Activated CD4-positive, alpha-beta memory T cell treated with anti-CD3 and anti-CD28 coated beads for 36 hours (primary cell): ENCODE measurements around the gene BIRC2. TPM values are rescaled to one million over a fixed set of nuclear protein-coding genes. Genes with fewer than 3 reads are reported as not detected.

Experiments used
- CTCF ChIA-PET: fragments of 350-600 bp; sonication (Branson Sonifier 250); formaldehyde crosslinking; loops from one replicate; lab custom pipeline; 2021; ENCODE audit warnings: antibody characterized with exemption, inconsistent platforms; lab: Charles Lee
- POLR2A ChIA-PET: fragments of 350-600 bp; sonication (Branson Sonifier 250); formaldehyde crosslinking; loops from one replicate; lab custom pipeline; 2021; ENCODE audit warnings: antibody characterized with exemption; lab: Charles Lee
- DNase-seq: peaks from one replicate; pipeline ENCODE4 v3.0.0-alpha.2; 2020
- H3K27ac Mint-ChIP-seq: one replicate; pipeline ENCODE4 v1.8.0; 2021; ENCODE audit warnings: mixed read lengths
- H3K27me3 Mint-ChIP-seq: one replicate; pipeline ENCODE4 v1.8.0; 2021; ENCODE audit warnings: mixed read lengths
- H3K36me3 Mint-ChIP-seq: one replicate; pipeline ENCODE4 v1.8.0; 2021; ENCODE audit warnings: mixed read lengths
- H3K4me1 Mint-ChIP-seq: one replicate; pipeline ENCODE4 v1.8.0; 2021; ENCODE audit warnings: low read depth, mixed read lengths
- H3K4me3 Mint-ChIP-seq: one replicate; pipeline ENCODE4 v1.8.0; 2021; ENCODE audit warnings: mild to moderate bottlenecking, mixed read lengths
- H3K9me3 Mint-ChIP-seq: one replicate; pipeline ENCODE4 v1.8.0; 2021; ENCODE audit warnings: mixed read lengths
- intact Hi-C: fragments of 100-400 bp; cut with micrococcal nuclease; formaldehyde crosslinking; loops from one replicate; pipeline ENCODE4 v1.15.1; 2023
- total RNA-seq, 2 experiments: library from RNA; stranded (reverse); gene quantifications; one replicate each; pipeline ENCODE4 v1.2.3, GENCODE V29; 2021

Gene BIRC2
- total RNA-seq, 2 experiments from 2014 or later = 33.7 to 34.3 TPM

DNA sequence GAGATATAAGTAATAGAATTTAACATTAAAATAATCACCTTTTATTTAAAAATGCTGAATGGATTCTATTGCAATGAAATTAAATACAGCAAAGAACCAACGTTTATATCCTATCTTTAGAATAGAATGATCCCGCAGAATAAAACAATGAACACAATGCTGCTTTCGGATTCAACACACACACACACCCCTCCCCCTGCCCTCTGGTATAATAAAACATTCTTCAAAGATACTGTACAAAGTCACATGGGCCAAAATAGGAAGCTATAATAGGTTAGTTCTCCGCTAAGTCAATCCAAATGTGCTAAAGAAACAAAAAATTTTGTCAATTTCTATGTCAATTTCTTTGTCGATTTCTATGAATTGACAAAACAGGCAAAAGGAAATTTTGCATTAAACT is 58.5 kb downstream of the BIRC2 start:
- no peak overlapping the region for H3K4me3 Mint-ChIP-seq
- ChIA-PET CTCF (no interaction called here), POLR2A (no interaction called here)
- peaks cover 38% of the 10 kb centered on the region for H3K36me3 Mint-ChIP-seq
- no peak overlapping the region for H3K27ac Mint-ChIP-seq
- no peak for DNase-seq
- peaks cover 72% of the 10 kb centered on the region for H3K4me1 Mint-ChIP-seq
- no peaks in the 10 kb centered on the region for H3K9me3 Mint-ChIP-seq
- intact Hi-C loops = no loop called here
- no peaks in the 10 kb centered on the region for H3K27me3 Mint-ChIP-seq

DNA sequence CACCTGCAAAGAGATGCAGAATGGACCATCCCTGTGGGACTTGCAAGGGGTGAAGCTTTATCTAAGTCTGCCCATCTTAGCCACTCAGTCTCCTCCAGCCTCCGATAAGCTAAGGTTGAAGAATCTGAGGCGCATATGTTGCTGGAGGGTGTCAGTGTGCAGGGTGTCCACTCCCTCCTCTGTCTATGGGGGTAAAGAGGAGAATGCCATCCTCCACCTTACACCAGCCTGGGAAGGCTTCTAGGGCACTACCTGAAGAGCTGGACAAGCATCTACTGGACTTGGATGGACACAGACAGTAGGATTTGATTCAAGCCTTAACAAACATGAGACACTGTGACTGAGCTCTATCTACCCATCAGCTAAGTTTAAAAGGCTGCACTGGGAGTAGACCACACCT is 59.1 kb downstream of the BIRC2 start:
- CTCF ChIA-PET = interaction anchor here (0.5 to 1.9 kb wide), 6 partner anchors 16 to 388 kb away, joined by 3 to 13 read pairs (median 6); no protein-coding TSS in a partner anchor
- no peak for DNase-seq
- intact Hi-C loops = no loop called here
- POLR2A ChIA-PET = interaction anchor here (1.0 kb wide), 1 partner anchor 46 kb away, joined by 4 read pairs; no protein-coding TSS in a partner anchor
- Mint-ChIP-seq H3K27me3 (no peaks in the 10 kb centered on the region), H3K4me3 (no peak overlapping the region), H3K36me3 (peaks cover 34% of the 10 kb centered on the region), H3K9me3 (no peaks in the 10 kb centered on the region), H3K4me1 (peaks cover 75% of the 10 kb centered on the region), H3K27ac (no peak overlapping the region)

DNA sequence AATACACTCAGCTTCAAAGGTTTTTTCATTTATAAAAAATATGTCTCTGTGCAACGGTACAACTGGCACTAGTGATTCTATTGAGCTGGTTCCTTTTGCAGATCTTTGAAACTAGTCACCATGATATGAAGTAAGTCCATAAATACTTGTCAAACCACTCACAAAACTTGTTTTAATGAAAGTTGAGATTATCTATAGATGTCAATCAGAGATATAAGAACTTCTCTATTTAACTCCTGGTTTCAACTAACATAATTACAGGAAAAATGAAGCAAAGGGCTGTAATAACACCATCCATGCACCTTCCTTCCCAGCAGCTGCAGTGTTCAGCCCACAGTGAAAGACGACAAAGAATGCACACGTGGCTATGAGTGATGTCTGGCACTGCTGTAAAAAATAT is 60.9 kb downstream of the BIRC2 start:
- ChIA-PET CTCF (interaction anchor here (0.9 to 1.5 kb wide), 4 partner anchors 11 to 88 kb away, joined by 3 to 7 read pairs (median 3); no protein-coding TSS in a partner anchor), POLR2A (no interaction called here)
- H3K4me3 Mint-ChIP-seq = no peak overlapping the region
- H3K27ac Mint-ChIP-seq = no peak overlapping the region
- no peak for DNase-seq
- H3K4me1 Mint-ChIP-seq = peaks cover 71% of the 10 kb centered on the region
- intact Hi-C loops = no loop called here
- H3K9me3 Mint-ChIP-seq = no peaks in the 10 kb centered on the region
- H3K27me3 Mint-ChIP-seq = no peaks in the 10 kb centered on the region
- peaks cover 19% of the 10 kb centered on the region for H3K36me3 Mint-ChIP-seq

DNA sequence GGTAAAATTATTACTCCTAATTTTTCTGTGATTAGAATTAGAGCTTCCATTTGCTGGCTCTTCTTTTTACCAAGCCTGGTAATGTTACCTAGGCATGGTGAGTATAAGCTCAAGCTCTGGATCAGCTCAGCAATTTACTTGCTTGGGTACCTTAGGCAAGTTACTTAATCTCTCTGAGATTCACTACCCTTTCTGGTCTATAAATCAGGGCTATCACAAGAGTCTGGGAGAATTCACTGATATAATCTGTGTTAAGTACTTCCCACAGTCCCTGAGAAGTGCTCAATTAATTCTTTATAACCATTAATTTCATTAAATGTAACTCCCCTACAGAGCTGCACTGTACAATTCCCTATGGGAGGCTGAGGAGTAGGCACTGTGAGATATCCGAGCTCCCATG is 61.3 kb downstream of the BIRC2 start:
- intact Hi-C loops = no loop called here
- ChIA-PET POLR2A (no interaction called here), CTCF (interaction anchor here (0.9 to 1.2 kb wide), 3 partner anchors 11 to 18 kb away, joined by 3 read pairs; no protein-coding TSS in a partner anchor)
- H3K4me3 Mint-ChIP-seq = no peak overlapping the region
- no peak overlapping the region for H3K27ac Mint-ChIP-seq
- no peak for DNase-seq
- no peaks in the 10 kb centered on the region for H3K27me3 Mint-ChIP-seq
- peaks cover 72% of the 10 kb centered on the region for H3K4me1 Mint-ChIP-seq
- no peaks in the 10 kb centered on the region for H3K9me3 Mint-ChIP-seq
- peaks cover 19% of the 10 kb centered on the region for H3K36me3 Mint-ChIP-seq

DNA sequence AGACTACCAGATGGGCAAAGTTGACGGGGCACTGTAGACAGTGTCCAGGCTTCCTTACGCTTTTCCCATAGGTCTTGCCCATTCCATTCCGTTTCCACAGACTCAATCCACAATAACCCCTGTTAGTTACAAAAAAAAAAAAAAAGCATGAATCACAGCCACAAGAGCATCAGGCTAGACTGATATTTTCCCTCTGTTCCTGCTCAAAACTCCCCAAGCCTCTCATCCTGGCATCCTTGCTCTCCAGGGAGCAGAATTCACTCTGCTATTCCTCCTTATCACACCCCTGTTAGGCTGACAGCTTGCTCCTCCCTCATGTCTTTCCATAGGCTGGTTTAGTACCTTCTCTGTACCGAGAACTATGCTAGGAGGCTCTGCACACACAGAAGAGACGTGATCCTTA is 63.4 kb downstream of the BIRC2 start:
- ChIA-PET CTCF (no interaction called here), POLR2A (no interaction called here)
- DNase-seq = no peak
- Mint-ChIP-seq H3K27ac (peak overlapping the region; percentile 5), H3K9me3 (no peaks in the 10 kb centered on the region), H3K36me3 (peaks cover 15% of the 10 kb centered on the region), H3K4me1 (peaks cover 80% of the 10 kb centered on the region), H3K27me3 (no peaks in the 10 kb centered on the region), H3K4me3 (no peak overlapping the region)
- intact Hi-C loops = no loop called here

DNA sequence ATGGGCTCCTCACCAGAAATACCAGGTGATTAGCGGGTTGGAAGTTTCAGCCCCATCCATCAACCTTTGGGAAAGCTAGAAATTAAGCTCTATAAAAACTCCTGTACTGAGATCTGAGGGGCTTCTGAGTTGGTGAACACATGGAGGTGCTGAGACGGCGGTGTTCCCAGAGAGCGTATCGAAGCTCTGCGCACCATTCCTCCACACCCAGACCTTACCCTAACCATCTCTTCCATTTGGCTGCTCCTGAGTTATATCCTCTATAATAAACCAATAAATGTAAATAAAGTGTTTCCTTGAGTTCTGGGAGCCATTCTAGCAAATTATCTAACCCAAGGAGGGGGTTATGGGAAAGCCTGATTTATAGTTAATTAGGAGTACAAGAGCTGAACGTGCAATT is 64.1 kb downstream of the BIRC2 start:
- Mint-ChIP-seq H3K27ac (no peak overlapping the region), H3K36me3 (peaks cover 10% of the 10 kb centered on the region), H3K4me3 (no peak overlapping the region), H3K4me1 (peaks cover 79% of the 10 kb centered on the region), H3K9me3 (no peaks in the 10 kb centered on the region), H3K27me3 (no peaks in the 10 kb centered on the region)
- intact Hi-C loops = no loop called here
- no peak for DNase-seq
- POLR2A ChIA-PET = no interaction called here
- CTCF ChIA-PET = interaction anchor here (1.5 kb wide), 1 partner anchor 85 kb away, joined by 4 read pairs; no protein-coding TSS in a partner anchor

DNA sequence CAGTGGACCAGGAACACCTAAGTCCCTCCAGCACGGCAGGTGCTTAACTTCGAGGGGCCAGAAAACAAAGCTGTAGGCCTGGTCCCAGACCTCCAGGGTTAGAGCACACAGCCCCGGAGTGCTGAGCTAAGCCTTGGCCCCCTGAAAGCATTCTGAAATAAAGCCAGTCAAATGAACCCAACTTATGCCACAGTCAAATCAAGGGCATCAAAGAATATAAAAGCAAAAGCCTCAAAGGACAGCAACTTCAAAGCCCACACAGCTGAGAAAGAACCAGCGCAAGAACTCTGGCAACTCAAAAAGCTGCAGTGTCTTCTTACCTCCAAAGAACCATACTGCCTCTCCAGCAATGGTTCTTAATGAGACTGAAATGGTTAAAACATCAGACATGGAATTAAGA is 66.5 kb downstream of the BIRC2 start:
- H3K9me3 Mint-ChIP-seq = peaks cover 9% of the 10 kb centered on the region
- H3K27me3 Mint-ChIP-seq = no peaks in the 10 kb centered on the region
- peaks cover 79% of the 10 kb centered on the region for H3K4me1 Mint-ChIP-seq
- no peak overlapping the region for H3K4me3 Mint-ChIP-seq
- POLR2A ChIA-PET = interaction anchor here (1.3 kb wide), 1 partner anchor 36 kb away, joined by 4 read pairs; no protein-coding TSS in a partner anchor
- peaks cover 25% of the 10 kb centered on the region for H3K36me3 Mint-ChIP-seq
- intact Hi-C loops = loop anchor here (1.0 kb wide), 1 partner anchor 17 kb away; no protein-coding TSS in a partner anchor
- peak overlapping the region; percentile 52 for H3K27ac Mint-ChIP-seq
- CTCF ChIA-PET = interaction anchor here (0.9 to 2.0 kb wide), 6 partner anchors 16 to 82 kb away, joined by 4 to 6 read pairs (median 4); no protein-coding TSS in a partner anchor
- no peak for DNase-seq

DNA sequence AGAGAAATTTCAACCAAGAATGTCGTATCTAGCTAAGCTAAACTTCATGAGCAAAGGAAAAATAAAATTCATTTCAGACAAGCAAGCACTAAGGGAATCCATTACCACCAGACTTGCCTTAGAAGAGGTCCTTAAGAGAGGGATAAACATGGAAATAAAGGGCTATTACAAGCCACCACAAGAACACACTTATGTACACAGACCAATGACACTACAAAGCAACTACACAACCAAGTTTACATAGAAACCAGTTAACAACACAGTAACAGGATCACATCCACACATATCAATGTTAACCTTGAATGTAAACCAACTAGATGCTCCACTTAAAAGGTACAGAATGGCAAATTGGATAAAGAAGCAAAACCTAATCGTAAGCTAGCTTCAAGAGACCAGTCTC is 67.5 kb downstream of the BIRC2 start:
- H3K4me1 Mint-ChIP-seq = peaks cover 84% of the 10 kb centered on the region
- H3K4me3 Mint-ChIP-seq = no peak overlapping the region
- H3K27me3 Mint-ChIP-seq = no peaks in the 10 kb centered on the region
- H3K36me3 Mint-ChIP-seq = peaks cover 32% of the 10 kb centered on the region
- peaks cover 16% of the 10 kb centered on the region for H3K9me3 Mint-ChIP-seq
- CTCF ChIA-PET = interaction anchor here (1.3 to 2.0 kb wide), 2 partner anchors 17 to 22 kb away, joined by 4 to 6 read pairs; no protein-coding TSS in a partner anchor
- POLR2A ChIA-PET = interaction anchor here (1.3 to 1.4 kb wide), 2 partner anchors 13 to 35 kb away, joined by 4 read pairs; no protein-coding TSS in a partner anchor
- no peak for DNase-seq
- H3K27ac Mint-ChIP-seq = peak overlapping the region; percentile 46
- intact Hi-C loops = no loop called here

DNA sequence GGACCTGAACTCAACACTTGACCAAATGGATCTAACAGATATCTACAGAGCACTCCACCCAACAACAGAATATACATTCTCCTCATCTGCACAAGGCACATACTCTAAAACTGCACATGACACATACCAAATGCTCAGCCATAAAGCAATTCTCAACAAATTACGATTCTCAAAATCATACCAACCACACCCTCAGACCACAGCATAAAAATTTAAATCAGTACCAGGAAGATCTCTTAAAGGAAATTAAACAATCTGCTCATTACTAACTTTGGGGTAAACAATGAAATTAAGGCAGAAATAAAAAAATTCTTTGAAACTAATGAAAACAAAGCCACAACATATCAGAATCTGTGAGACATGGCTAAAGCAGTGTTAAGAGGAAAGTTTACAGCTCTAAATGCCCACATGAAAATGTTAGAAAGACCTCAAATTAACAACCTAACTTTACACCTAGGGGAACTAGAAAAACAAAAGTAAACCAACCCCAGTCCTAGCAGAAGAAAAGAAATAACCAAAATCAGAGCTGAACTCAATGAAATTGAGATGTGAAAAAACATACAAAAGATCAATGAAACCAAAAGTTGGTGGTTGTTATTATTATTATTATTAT is 68.4 kb downstream of the BIRC2 start:
- H3K36me3 Mint-ChIP-seq = peaks cover 36% of the 10 kb centered on the region
- no peaks in the 10 kb centered on the region for H3K27me3 Mint-ChIP-seq
- H3K4me3 Mint-ChIP-seq = peak overlapping the region; percentile 21
- ChIA-PET CTCF (interaction anchor here (1.3 to 3.1 kb wide), 4 partner anchors 23 to 121 kb away, joined by 4 to 17 read pairs (median 5); no protein-coding TSS in a partner anchor), POLR2A (interaction anchor here (1.4 kb wide), 1 partner anchor 14 kb away, joined by 4 read pairs; no protein-coding TSS in a partner anchor)
- no peak for DNase-seq
- peaks cover 16% of the 10 kb centered on the region for H3K9me3 Mint-ChIP-seq
- peak overlapping the region; percentile 46 for H3K27ac Mint-ChIP-seq
- intact Hi-C loops = loop anchor here (5.0 kb wide), 2 partner anchors 147 to 182 kb away; no protein-coding TSS in a partner anchor
- peaks cover 87% of the 10 kb centered on the region for H3K4me1 Mint-ChIP-seq

DNA sequence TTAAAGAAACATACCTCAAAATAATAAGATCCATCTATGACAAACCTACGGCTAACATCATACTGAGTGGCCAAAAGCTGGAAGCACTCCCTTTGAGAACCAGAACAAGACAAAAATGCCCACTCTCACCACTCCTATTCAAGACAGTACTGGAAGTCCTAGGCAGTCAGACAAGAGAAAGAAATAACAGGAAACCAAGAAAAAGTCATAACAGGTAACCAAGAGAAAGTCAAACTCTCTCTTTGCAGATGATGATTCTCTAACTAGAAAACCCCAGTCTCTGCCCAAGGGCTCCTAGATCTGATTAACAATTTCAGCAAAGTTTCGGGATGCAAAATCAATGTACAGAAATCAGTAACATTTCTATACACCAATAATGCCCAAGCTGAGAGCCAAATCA is 70.0 kb downstream of the BIRC2 start:
- H3K27ac Mint-ChIP-seq = peak overlapping the region; percentile 81
- ChIA-PET POLR2A (interaction anchor here (0.8 to 1.7 kb wide), 5 partner anchors 35 to 182 kb away, joined by 3 to 6 read pairs (median 4); no protein-coding TSS in a partner anchor), CTCF (interaction anchor here (0.6 to 3.1 kb wide), 7 partner anchors 25 to 129 kb away, joined by 3 to 17 read pairs (median 3); no protein-coding TSS in a partner anchor)
- peak; percentile 27 for DNase-seq
- H3K36me3 Mint-ChIP-seq = peaks cover 41% of the 10 kb centered on the region
- H3K9me3 Mint-ChIP-seq = peaks cover 16% of the 10 kb centered on the region
- intact Hi-C loops = loop anchor here (1.0 to 5.0 kb wide), 7 partner anchors 13 to 180 kb away; no protein-coding TSS in a partner anchor
- peak overlapping the region; percentile 33 for H3K4me3 Mint-ChIP-seq
- no peaks in the 10 kb centered on the region for H3K27me3 Mint-ChIP-seq
- H3K4me1 Mint-ChIP-seq = peaks cover 90% of the 10 kb centered on the region

DNA sequence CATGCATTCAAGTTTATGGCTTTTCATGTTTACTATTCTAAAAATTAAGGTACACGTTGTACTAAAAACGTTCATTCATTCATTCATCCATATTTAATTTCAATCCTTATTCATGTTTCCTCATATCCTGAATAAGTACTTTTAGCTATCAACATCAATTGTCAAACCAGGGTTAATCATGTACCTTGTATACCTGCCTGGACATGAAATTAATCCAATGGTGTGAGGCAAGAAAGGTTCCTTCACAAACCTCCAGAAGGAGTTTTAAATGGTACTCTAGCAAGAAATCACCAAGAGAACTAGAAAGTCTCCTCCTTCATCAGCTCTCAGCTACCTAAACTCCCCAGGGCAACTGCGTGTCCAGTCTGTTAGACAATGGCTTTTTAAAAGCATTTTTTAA is 72.2 kb downstream of the BIRC2 start:
- intact Hi-C loops = loop anchor here (5.0 kb wide), 2 partner anchors 143 to 178 kb away; no protein-coding TSS in a partner anchor
- CTCF ChIA-PET = interaction anchor here (0.6 to 3.0 kb wide), 6 partner anchors 28 to 247 kb away, joined by 3 to 11 read pairs (median 4); no protein-coding TSS in a partner anchor
- Mint-ChIP-seq H3K27ac (no peak overlapping the region), H3K4me3 (no peak overlapping the region), H3K9me3 (peaks cover 16% of the 10 kb centered on the region), H3K4me1 (peaks cover 94% of the 10 kb centered on the region), H3K27me3 (no peaks in the 10 kb centered on the region), H3K36me3 (peaks cover 41% of the 10 kb centered on the region)
- no peak for DNase-seq
- POLR2A ChIA-PET = no interaction called here

DNA sequence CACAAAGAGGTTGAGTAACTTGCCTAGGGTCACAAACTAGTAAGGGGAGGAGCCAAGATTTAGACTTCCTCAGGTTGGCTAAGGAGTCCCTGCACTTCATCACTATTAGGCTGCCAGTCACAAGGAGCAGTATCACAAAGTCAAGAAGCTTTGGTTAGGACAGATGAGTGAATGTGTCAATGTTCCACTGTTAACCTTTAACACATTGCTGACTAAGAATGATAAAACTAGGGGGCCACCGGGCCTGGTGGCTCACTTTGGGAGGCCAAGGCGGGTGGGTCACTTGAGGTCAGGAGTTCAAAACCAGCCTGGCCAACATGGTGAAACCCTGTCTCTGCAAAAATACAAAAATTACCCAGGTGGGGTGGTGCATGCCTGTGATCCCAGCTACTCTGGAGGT is 73.5 kb downstream of the BIRC2 start:
- POLR2A ChIA-PET = interaction anchor here (1.2 kb wide), 2 partner anchors 10 to 31 kb away, joined by 3 read pairs; no protein-coding TSS in a partner anchor
- no peak overlapping the region for H3K4me3 Mint-ChIP-seq
- peaks cover 93% of the 10 kb centered on the region for H3K4me1 Mint-ChIP-seq
- peaks cover 41% of the 10 kb centered on the region for H3K36me3 Mint-ChIP-seq
- peak; percentile 67 for DNase-seq
- H3K27me3 Mint-ChIP-seq = no peaks in the 10 kb centered on the region
- intact Hi-C loops = no loop called here
- peaks cover 16% of the 10 kb centered on the region for H3K9me3 Mint-ChIP-seq
- CTCF ChIA-PET = interaction anchor here (3.0 kb wide), 1 partner anchor 30 kb away, joined by 11 read pairs; no protein-coding TSS in a partner anchor
- H3K27ac Mint-ChIP-seq = peak overlapping the region; percentile 52
